Chondrocyte (in vitro differentiated cells): ENCODE data around the gene MPPE1. TPM values are rescaled to one million over a fixed set of nuclear protein-coding genes. Genes with fewer than 3 reads are reported as not detected.

ENCODE experiments used
- DNase-seq: peaks from one replicate; pipeline ENCODE4 v3.0.0; 2021; ENCODE audit warnings: mixed read lengths, low spot score
- H3K27ac Mint-ChIP-seq: one replicate; pipeline ENCODE4 v1.8.0; 2021; ENCODE audit warnings: mild to moderate bottlenecking, moderate library complexity, mixed read lengths; ENCODE audit not compliant: unreplicated experiment
- H3K27me3 Mint-ChIP-seq: 2 replicates; pipeline ENCODE4 v1.8.0; 2021; ENCODE audit warnings: low read depth, mixed read lengths
- H3K36me3 Mint-ChIP-seq: 2 replicates; pipeline ENCODE4 v1.8.0; 2021; ENCODE audit warnings: low read depth, mixed read lengths
- H3K4me1 Mint-ChIP-seq: 2 replicates; pipeline ENCODE4 v1.8.0; 2021; ENCODE audit warnings: low read depth, mild to moderate bottlenecking, mixed read lengths
- H3K4me3 Mint-ChIP-seq: one replicate; pipeline ENCODE4 v1.8.0; 2021; ENCODE audit warnings: mild to moderate bottlenecking, moderate library complexity, mixed read lengths; ENCODE audit not compliant: unreplicated experiment
- H3K9me3 Mint-ChIP-seq: 2 replicates; pipeline ENCODE4 v1.8.0; 2021; ENCODE audit warnings: low read depth, mixed read lengths
- total RNA-seq: library from RNA; stranded (reverse); gene quantifications from 3 replicates; pipeline ENCODE4 v1.2.1, GENCODE V29; 2021
- TF ChIP-seq, protein P1 (sequence below): fragments of 200-600 bp; sonication (generic); IDR thresholded peaks from 2 replicates; pipeline ENCODE4 v1.5.0; 2021; ENCODE audit warnings: antibody characterized with exemption, mild to moderate bottlenecking, moderate library complexity

The MPPE1 gene
- total RNA-seq, 1 donor from 2014 or later = 38.2 TPM

DNA sequence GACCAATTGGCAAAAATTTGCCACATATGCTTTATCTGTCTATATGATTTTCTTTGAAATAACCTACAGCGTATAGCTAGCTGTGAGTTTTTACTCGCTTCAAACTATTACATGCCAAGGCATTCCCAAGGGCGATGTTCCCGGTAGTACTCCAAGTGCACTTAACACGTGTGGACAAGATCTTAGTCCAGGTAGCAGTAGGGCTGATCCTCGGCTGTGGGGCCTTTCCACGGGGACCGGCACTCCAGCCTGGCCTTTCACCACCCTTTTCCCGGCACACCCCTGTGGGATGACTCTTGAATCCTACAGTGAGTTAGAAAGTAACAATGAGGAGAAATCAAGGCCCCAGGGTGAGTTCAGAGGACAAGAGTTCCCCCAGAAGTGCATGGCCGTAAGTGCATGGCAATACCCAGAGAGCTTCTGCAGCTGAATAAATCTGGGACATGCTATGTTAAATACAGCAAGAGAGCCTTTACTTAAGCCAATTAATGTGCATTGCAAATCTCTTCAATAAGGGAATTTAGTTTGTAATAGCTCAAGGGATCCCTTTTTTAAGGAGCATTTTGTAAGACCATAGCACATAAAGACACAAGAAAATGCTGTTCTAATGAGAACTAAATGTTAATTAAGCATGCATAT lies 30.5 kb downstream of the MPPE1 start:
- Mint-ChIP-seq H3K36me3 (peaks cover 6% of the 10 kb centered on the region), H3K27ac (no peak overlapping the region), H3K4me3 (no peak overlapping the region), H3K27me3 (no peaks in the 10 kb centered on the region), H3K9me3 (peaks cover 3% of the 10 kb centered on the region), H3K4me1 (no peaks in the 10 kb centered on the region)
- TF ChIP-seq, protein P1, sequence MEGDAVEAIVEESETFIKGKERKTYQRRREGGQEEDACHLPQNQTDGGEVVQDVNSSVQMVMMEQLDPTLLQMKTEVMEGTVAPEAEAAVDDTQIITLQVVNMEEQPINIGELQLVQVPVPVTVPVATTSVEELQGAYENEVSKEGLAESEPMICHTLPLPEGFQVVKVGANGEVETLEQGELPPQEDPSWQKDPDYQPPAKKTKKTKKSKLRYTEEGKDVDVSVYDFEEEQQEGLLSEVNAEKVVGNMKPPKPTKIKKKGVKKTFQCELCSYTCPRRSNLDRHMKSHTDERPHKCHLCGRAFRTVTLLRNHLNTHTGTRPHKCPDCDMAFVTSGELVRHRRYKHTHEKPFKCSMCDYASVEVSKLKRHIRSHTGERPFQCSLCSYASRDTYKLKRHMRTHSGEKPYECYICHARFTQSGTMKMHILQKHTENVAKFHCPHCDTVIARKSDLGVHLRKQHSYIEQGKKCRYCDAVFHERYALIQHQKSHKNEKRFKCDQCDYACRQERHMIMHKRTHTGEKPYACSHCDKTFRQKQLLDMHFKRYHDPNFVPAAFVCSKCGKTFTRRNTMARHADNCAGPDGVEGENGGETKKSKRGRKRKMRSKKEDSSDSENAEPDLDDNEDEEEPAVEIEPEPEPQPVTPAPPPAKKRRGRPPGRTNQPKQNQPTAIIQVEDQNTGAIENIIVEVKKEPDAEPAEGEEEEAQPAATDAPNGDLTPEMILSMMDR = no peak
- no peak for DNase-seq

DNA sequence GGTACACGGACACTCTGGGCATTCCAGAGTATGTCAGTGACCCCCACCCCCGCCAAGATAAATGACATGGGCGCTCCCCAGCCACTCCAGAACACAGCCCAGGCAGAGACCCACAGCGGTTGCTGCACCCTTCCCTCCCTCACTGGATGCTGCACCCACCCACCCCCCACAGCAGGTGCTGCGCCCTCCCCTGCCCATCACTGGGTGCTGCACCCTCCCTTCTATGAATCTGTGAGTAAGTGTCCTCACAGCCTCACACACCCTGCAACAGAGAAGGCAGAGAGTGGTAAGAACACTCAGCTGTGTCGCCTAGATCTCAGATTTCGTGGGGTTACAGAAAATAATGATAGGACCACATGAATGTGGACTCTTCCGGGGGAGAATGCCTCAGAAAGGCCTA lies 33.4 kb downstream of the MPPE1 start:
- H3K4me1 Mint-ChIP-seq = no peaks in the 10 kb centered on the region
- no peak overlapping the region for H3K4me3 Mint-ChIP-seq
- no peak overlapping the region for H3K27ac Mint-ChIP-seq
- H3K27me3 Mint-ChIP-seq = no peaks in the 10 kb centered on the region
- TF ChIP-seq, protein P1 = no peak
- H3K9me3 Mint-ChIP-seq = peaks cover 3% of the 10 kb centered on the region
- DNase-seq = no peak
- H3K36me3 Mint-ChIP-seq = peaks cover 4% of the 10 kb centered on the region

DNA sequence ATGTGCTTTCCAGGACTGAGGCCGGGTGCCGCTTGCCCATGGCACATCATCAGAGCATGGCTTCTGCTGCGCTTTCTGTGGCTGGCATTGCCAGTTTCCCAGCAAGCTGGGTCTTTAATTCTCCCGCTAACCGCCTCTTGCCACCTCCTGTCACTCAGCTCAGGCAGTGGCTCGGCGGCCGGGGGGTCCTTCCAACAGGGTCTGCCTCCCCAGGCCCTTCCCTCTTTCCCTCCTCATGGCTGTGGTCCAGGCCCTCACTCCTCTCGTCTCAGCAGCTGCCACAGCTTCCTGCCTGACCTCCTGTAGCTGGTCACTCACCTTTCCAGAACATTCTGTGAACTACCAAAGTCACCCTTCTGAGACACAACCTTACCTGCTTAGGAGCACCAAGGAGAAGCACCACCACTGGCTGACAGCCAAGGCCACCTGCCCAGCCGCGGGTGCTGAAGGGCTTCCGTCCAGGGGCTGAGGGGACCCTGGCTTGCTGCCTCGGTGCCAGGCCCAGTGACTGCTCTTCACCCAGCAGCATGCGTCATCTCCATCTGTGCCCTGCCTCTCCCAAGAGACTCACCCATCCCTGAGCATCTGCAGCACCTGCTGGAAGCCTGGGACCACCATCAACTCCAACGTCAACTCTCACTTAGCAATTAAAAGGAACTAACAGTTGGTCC lies 34.3 kb downstream of the MPPE1 start:
- H3K4me3 Mint-ChIP-seq = no peak overlapping the region
- H3K36me3 Mint-ChIP-seq = peaks cover 4% of the 10 kb centered on the region
- no peaks in the 10 kb centered on the region for H3K4me1 Mint-ChIP-seq
- no peak overlapping the region for H3K27ac Mint-ChIP-seq
- H3K27me3 Mint-ChIP-seq = no peaks in the 10 kb centered on the region
- TF ChIP-seq, protein P1 = no peak
- no peak for DNase-seq
- H3K9me3 Mint-ChIP-seq = peaks cover 3% of the 10 kb centered on the region

DNA sequence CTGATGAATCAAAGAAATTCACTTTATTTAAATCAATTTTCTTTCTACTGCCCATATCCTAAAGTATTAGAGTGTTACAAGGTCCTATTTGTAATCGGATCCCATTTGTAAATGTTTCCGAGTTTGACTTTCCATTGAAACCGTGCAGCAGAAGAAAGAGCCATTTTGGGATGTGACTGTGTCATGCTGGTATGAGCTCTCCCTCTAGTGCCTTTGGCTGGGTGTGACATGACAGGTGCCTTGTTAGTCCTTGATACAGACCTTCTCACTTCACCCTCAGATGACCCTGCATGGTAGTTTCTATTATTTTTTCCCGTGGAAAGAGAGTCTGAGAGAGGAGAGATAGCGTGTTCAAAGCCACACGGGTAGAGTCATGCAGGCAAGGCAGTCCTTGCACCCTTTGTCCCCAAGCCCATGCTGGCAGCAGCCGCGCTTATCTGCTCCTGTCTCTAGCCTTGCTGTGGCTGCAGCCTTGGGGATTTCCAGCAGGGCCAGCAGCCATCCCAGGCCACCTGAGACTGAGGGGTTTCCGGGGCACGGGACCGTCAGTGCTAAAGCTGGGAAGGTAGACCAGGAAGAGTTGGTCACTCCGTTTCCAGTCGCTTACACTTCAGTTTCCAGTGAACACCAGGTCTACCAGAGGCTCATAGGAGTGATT lies 35.5 kb downstream of the MPPE1 start:
- TF ChIP-seq, protein P1 = peak; percentile 75
- Mint-ChIP-seq H3K27ac (no peak overlapping the region), H3K4me1 (no peaks in the 10 kb centered on the region), H3K27me3 (no peaks in the 10 kb centered on the region), H3K9me3 (peaks cover 3% of the 10 kb centered on the region), H3K36me3 (peaks cover 4% of the 10 kb centered on the region), H3K4me3 (no peak overlapping the region)
- DNase-seq = no peak

DNA sequence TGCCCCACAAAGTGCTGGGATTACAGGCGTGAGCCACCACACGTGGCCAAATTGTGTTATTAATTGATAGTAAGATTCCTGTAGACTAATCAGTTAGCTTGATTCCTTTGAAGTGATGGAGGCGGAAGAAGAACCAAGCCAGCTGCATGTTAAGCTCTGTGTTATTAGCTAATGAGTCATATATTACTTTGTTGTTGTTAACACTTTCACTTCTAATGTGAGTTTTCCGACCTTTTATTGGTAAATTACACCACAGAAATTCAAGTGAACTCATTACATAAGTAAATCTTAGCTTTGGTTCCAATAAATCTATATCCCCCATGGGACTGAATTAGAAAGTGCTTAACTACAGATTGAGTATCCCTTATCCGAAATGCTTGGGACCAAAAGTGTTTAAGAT lies 36.6 kb downstream of the MPPE1 start:
- no peaks in the 10 kb centered on the region for H3K4me1 Mint-ChIP-seq
- H3K9me3 Mint-ChIP-seq = peaks cover 3% of the 10 kb centered on the region
- TF ChIP-seq, protein P1 = no peak
- no peaks in the 10 kb centered on the region for H3K27me3 Mint-ChIP-seq
- H3K36me3 Mint-ChIP-seq = peaks cover 2% of the 10 kb centered on the region
- no peak for DNase-seq
- no peak overlapping the region for H3K27ac Mint-ChIP-seq
- no peak overlapping the region for H3K4me3 Mint-ChIP-seq
